ENCODE results near the gene PHF14.

DNA sequence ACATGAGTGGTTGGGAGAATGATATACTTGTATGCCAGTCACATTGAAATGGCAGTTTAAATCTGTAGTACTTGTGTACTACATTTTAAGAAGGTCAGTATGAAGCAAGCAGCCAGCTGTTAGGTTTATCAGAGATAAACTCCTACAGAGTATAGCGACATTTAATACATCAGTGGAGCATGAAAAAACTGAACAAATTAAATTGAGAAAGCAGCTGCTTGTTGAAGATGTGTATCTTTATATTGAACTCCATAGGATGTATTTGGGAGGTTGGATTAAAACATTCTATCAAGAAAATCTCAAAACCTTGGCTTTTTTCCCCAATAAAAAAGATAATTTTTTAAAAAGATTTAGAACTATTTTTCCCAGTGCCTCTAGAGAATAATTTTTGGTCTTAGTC, 47.8 kb downstream of the PHF14 start:
- TF ChIP-seq ZNF274 (IDR thresholded peaks at IDR 0.05; ENCODE audit: low read depth, low read length), result no peak
- TF ChIP-seq SUZ12 (IDR thresholded peaks at IDR 0.05; ENCODE audit: extremely low read depth, insufficient read depth, insufficient read length), result no peak
